GM12891 (cell line): ENCODE data around the gene NCOR1.

Experiments used
- POLR2A ChIP-seq: IDR thresholded peaks from 2 replicates; pipeline ENCODE4 v1.6.1; 2011; ENCODE audit warnings: low read depth, low read length, control low read depth
- POLR2AphosphoS5 ChIP-seq: IDR thresholded peaks from 2 replicates; pipeline ENCODE4 v1.6.1; 2011; ENCODE audit warnings: low read depth, low read length, control low read depth
- TAF1 ChIP-seq: IDR thresholded peaks from 2 replicates; pipeline ENCODE4 v1.6.1; 2011; ENCODE audit warnings: low read depth, low read length, control low read depth

DNA sequence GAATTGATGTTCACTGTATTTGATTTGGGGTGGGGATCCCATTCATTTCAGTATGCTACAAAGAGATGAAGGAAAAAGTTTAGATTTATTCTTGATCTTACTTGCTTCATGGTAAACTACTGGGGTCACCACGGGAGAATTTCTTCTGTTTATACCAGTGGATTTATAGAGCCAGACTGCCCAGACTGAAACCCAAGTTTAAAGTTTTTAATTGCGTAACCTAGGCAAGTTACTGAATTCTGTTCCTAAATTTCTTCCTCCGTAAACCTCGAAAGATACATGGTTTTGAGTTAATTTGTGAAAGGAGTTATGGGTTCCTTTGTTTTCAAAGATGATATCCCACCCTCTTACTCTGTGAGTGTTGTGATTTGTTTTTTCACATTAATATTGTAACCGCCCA, 28.1 kb upstream of the NCOR1 start:
- TF ChIP-seq POLR2AphosphoS5 (no peak), POLR2A (no peak), TAF1 (no peak)
